NCI-H2107 (cell line): ENCODE measurements around the gene PRRC1.
"Not testable (repeated sequence)": the region's sequence is repeated elsewhere in the genome, so short reads cannot be mapped to it uniquely, and the experiment has no call there.

Experiments used
- DNase-seq: peaks from one replicate; lab custom pipeline; 2025; lab: John Stamatoyannopoulos, UW

PRRC1 gene

GRCh38 chr5:127545249-127545648 lies 27.8 kb downstream of the PRRC1 start:
- not testable (repeated sequence) for DNase-seq

DNA sequence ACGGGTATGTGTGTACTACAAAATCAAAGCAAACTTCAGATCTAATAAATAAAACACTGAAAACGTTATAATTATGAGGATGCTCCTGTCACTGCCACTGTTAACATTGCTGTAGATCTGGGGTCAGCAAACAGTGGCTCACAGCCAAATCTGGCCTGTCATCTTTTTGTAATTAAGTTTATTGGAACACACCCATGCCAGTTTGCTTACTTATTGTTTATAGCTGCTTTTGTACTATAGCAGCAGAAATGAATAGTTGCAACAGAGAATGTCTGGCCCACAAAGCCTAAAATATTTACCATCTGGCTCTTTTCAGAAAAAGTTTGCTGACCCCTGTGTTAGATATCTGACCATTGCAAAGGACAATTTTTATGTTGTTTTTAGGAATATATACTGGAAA lies 32.1 kb downstream of the PRRC1 start:
- DNase-seq = no peak

DNA sequence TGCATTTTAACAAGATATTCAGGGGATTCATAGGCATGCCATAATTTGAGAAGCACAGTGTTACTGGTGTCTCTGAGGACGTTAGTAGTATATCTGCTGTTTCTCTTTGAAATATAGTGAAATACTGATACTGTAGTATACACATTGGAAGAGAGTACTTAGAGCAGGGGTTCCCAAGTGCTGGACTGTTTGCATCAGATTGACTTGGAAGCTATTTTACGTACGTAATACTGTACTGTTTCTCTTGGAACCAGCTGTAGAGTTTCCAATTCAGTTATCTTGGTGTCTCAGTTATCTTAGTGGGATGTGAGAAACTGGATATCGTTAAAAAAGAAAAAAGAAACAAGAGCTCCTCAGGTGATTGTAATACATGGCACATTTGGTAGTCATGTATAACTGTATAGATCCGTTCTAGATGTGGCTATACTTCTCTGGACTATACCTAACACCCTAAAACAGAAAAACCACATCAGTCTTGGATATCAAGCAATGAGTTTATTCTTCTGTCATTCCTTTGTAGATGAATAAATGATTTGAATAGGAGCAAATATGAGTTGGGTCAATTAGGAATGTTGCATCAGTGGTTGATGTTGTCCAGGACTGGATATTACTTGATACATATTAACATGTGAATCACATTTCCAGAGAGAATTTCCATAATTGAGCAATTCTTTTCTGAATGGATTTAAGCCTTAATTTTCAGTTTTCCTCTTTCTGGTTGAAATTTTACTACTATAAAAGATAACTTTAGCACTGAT lies 33.4 kb downstream of the PRRC1 start:
- DNase-seq = no peak

DNA sequence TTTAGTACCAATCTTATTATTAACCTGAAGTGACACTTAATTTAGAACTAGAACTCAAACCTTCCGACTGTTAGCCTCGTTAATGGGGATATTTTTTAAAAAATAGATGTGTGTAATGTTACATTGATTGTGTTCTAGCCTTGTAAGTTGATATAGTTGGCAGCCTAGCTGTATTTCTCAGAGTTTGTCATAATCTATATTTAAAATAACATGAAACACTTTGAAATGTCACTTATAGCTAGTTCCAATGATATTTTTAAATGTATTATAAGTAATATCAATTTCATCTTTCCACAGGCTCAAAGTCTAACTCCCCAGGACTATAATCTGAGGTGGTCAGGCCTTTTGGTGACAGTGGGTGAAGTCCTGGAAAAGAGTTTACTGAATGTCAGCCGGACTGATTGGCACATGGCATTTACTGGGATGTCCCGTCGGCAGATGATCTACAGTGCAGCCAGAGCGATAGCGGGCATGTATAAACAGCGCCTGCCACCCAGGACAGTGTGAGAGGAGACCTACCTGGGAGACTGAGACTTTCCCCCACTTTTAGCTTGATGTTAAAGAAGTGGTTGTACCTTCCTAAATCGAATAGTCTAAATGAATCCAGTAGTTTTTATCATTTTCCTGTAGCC lies 34.1 kb downstream of the PRRC1 start:
- no peak for DNase-seq

- DNase-seq = no peak
These were observed 38.4 kb downstream of the PRRC1 start for GRCh38 chr5:127555826-127556225.

- DNase-seq = no peak
These were observed 39.3 kb downstream of the PRRC1 start for GRCh38 chr5:127556609-127557334.

DNA sequence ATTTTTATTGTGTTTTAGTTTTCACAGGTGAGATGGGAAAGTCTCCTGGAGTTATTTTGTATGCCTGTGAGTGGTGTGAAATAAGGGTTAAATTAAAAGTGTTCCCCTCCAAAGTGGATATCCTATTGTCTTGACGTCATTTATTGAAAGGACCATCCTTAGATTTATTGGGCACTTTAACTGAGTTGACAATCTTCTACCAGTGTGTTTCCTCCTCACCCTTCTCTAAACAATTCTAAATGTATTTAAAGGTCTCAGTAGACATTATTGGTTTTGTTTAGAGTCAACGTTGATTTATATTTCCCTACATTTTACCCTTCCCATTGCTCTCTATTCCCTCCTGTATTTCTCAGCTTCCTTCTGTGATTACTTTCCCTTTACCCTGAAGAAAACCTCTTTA lies 40.8 kb downstream of the PRRC1 start:
- no peak for DNase-seq

DNA sequence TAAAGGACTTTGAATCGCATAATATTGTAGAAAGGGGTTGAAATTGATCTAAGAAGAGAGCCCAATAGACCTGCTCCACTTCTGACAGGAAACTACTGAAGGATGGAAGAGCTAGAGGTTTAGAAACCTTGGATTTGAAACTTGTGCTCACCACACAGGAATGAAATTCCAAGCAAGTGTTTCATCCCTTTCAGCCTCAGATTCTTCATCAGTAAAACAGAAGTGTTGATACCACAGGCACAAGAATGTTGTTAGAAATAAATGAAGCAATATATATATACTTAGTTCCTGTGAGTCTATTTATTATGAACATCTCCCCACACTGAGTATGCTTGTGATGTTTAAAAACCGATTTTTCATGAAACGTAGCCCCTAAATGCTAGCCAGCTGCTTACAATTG lies 43.8 kb downstream of the PRRC1 start:
- no peak for DNase-seq

GRCh38 chr5:127562252-127562651 lies 44.8 kb downstream of the PRRC1 start:
- DNase-seq = no peak

GRCh38 chr5:127563136-127563535 lies 45.7 kb downstream of the PRRC1 start:
- DNase-seq = no peak

DNA sequence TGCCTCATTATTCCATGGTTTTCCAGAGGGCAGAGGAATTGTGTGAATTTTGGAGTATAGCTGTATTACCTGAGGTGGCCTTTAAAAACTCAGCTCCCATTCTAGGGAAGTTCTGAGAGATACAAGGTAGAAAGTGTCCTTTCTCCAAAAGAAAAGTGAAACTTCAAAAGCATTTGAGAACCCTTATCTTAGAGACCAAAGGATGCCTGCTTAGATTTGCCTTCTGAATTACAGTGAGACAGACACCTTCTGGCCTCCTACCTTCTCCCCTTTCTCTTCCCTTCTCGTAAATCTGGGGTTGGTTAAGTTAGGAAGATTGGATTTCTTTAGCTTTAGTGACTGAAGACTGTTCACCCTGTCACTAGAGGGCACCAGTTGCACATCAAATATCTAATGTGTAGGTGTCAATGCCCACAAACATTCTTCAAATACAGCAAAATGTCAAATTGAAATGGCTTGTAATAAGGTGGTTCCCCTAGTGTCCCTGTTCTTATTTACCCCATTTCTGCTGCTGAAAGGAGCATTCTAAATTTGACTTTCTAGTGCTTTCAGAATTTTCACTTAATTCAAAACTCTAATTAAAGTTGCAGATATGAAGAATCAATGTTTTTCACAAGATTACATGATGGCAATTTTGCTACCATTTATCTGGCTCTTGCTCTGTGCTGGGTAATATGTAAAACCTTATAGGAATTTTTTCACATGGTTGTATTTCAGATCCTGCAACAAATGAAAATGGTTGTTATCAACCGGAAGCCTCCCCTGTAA lies 46.7 kb downstream of the PRRC1 start:
- DNase-seq = peak; percentile 10

DNA sequence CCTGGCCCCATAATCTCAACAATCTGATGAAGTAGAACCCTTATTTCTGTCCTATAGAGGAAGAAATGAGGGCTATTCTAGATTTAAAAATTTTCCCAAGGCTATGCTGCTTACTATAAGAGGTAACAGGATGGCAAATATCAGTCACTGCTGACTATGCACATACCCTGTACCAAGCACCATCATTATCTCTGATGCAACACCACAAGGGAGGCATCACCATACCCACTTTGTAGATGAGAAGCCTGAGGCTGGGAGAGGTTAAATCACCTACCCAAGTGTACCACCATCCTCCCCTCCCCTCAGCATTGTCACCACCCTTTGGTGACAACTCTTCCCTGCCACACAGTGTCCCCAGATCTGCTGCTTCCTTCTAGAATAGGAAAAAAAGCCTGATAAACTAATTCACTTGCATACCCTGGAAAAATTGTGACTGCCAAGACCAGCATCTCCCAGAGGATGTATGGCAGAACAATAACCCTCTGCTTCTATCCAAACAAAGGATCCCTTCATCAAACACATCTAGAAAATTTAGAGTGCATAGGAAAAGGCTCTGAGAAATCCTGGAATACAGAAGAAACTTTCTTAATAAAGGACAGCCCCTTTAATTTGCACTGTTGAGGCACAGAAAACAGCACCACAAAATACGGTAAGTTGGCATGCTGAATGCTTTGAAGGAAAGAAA lies 48.3 kb downstream of the PRRC1 start:
- DNase-seq = no peak

DNA sequence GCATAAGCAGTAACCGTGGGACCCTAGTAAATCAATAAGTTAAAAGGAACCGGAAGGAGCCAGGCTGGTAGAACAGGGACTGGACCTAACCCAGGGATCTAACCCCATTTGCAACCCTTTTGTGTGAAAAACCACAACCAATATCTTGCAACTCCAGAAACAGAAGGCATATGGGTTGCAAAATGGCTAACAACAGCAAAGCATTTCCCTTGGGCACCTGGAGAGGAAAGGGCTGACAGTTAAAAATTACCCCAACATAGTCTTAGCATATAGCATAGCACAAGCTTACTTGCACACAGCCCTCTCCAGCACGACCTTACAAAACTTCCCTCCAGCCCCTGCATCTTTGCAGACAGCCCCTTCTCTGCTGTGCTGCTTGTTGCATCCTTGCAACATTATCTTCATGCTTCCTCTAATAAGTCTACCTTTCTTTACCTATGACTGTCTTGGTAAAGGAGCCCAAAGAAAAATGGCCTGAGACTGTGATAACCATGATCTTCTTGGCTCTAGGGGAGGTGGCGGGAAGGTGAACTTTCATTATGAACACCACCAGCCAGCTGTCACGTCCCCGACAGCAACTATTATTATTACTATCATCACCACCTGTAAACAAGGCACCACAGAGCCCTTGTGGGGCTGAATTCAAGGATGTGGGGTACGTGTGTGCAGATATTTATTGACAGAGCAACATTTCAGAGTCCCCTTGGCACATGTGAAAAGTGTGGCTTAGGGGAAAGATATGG lies 49.8 kb downstream of the PRRC1 start:
- no peak for DNase-seq

GRCh38 chr5:127568166-127568565 lies 50.7 kb downstream of the PRRC1 start:
- DNase-seq = no peak

GRCh38 chr5:127569471-127569870 lies 52.0 kb downstream of the PRRC1 start:
- not testable (repeated sequence) for DNase-seq

- no peak for DNase-seq
These were observed 54.1 kb downstream of the PRRC1 start for GRCh38 chr5:127571314-127572131.

DNA sequence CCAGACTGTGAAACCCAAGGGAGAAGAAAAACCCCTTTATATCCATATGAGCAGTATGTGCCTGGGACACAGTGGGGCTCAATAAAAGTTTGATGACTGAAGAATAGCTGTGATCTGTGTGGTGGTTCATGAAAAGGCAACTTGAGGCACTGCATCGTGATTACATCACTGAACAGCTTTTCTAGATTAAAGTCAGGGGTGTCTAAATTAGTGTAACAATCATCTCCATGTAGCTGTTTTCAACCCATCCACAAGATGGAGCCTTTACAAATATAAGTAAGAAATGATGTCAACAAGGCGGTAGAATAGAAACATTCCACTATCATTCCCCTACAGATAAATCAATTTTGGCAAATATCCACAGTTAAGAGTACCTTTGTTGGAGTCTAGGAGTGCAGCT lies 55.5 kb downstream of the PRRC1 start:
- DNase-seq = no peak

DNA sequence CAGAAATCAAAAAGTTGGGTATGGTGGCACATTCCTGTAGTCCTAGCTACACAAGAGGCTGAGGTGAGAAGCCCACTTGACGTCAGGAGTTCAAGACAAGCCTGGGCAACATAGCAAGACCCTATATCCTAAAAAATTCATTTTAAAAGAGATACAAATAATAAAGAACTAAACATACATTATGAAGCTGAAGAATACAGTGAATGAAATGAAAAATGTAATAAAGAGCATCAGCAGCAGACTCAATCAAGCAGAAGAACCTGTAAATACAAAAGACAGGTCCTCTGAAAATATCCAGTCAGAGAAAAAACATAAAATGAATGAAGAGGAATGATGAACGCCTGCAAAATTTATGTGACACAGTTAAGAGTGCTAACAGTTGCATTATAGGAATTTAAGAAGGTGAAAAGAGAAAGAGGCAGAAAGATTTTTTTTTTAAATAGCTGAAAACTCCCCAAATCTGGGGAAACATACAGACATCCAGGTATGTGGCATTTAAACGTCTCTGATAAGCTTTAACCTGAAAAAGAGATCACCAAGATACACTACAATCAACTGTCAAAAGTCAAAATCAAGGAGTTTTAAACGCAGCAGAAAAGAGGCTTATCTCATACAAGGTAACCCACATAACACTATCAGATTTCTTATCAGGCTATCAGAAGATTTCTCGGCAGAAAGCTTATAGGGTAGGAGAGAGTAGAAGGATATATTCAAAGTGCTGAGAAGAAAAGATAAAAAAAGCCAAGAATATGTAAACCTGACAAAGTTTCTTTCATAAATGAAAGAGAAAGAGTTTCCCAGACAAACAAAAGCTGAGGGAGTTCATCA lies 57.6 kb downstream of the PRRC1 start:
- DNase-seq = no peak

DNA sequence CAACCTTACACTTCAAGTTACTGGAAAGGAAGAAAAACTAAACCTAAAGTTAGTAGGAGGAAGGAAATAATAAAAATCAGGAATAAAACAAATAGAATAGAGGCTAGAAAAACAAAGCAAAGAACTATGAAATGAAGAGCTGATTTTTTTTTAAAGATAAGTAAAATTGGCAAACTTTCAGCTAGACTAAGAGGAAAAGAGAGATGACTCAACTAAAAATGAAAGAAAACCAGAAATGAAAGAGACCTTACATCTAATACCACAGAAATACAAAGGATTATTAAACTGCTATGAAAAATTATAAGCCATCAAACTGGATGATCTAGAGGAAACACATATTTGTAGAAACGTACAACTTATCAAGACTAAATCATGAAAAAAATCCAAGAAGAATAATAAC lies 60.0 kb downstream of the PRRC1 start:
- no peak for DNase-seq
